ENCODE results near the gene SLC7A10. TPM values are rescaled to one million over a fixed set of nuclear protein-coding genes. Genes with fewer than 3 reads are reported as not detected.
"Not testable (repeated sequence)": the region's sequence is repeated elsewhere in the genome, so short reads cannot be mapped to it uniquely, and the experiment has no call there.

SLC7A10 gene
- total RNA-seq, 1 donor from 2014 or later: not detected

DNA sequence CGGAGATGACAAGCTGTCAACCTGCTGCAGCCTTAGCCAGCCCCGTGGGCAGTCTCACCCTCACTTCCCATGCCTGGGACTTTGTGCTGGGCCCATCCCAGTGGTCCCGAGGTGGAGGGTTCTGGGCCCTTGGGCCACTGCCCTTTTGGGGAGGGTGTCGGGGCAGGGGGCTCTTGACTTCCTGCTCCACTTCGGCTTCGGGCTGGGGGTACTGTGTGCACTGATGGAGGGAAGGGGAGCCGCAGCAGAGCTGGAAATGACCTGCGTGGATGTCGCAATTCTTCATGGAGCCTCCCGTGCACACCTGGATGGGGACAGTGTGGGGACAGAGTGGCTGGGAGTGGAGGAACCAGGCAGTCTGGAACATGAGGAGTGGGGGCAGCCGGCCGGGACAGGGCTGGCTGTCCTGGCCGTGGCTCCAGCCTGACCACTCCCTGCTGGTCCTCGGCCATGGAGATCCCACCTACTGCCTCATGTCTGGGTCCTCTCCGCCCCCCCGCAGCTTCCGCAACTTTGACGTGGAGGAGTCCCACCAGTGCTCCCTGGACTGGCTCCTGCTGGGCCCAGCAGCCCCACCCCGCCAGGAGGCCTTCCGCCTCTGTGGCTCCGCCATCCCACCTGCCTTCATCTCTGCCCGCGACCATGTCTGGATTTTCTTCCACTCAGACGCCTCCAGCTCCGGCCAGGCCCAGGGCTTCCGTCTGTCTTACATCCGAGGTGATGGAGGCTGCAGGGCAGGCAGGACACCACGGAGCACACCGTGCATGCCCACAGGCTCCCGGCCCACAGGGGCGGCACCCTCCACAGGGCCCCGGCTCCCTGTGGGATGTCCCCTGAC is 21.3 kb downstream of the SLC7A10 start:
- DNase-seq (ENCODE audit: extremely low read depth, low read depth, low spot score): no peak

DNA sequence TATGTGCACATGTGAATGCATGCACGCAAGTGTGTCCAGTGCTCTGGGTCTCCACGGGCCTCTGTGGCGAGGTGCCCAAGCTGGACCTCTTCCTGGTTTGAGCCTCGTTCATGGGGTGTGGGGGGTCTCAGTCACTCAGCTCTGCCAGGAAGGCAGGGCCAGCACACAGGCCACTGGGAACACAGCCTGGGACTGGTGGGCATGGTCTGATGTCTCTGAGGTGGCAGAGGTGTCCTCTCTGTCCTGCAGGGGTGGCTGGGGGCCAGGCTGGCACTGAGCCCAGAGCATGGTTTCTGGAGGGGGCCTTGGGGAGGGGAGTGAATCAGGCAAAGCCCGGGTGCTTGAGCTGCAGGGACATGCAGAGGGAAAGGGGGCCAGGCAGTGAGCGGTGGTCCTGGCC is 22.1 kb downstream of the SLC7A10 start:
- no peak for DNase-seq (ENCODE audit: extremely low read depth, low read depth, low spot score)

DNA sequence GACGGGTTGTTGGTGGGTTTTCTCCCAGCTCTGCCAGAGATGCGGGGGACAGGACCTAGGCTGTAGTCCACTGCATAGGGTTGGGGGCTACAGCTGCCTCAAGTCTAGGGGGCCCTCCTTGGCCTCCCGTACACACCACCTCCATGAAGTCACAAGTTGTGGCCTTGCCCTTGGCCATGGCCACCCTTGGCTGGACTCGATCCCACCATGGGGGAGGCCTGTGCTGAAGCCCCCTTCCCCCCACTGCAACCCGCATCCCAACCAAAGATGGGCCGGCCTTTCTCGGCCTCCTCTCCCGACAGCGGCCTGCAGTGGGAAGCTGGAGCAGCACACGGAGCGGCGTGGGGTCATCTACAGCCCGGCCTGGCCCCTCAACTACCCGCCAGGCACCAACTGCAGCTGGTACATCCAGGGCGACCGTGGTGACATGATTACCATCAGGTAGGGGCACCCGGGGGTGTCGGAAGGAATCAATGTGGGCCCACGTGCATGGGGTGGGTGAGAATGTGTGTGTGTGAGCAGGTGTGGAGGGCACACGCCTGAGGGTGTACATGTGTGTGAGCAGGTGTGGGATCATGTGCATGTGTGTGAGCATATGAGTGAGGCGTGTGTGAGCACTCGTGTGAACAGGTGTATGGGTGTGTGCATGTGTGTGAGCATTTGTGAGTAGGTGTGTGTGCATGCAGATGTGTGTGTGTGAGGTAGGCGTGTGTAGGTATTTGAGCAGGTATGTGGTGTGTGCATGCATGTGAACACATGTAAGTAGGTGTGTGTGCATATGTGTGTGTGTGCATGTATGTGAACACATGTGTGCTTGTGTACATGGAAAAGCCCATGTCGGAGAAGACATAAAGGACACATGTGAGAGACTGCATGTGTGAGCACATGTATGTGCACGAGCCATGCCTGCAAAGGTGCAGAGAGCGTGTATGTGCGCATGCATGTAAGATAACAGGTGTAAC is 22.8 kb downstream of the SLC7A10 start:
- DNase-seq (ENCODE audit: extremely low read depth, low read depth, low spot score): no peak

DNA sequence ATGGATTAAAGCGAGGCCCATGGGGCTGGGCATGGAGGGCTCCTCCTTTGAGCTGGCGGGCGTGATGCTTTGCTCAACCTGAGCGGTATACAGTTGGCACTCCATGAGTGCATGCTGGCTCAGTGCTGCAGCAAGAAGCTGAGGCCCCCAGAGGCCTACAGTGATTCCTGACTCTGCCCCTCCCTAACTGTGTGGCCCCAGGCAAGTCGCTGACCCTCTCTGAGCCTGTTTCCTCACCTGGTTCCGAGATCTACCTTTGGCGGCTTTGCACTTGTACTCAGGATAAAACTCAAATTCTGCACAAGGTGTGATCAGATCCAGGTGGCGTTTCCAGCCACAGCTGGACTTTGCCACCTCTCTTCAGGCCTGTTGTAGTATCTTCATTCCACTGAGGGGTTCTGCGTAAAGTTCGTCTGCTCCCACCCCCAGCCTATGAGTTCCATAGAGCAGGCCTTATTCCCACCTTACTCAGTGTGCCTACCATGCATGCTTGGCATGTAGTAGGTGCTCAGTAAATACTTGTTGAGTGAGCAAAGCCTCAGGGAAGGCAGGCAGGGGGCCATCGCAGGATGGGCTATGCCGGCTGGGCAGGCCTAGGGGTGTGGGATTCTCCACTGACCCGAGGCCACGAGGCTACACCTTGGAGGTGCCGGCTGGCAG is 23.6 kb downstream of the SLC7A10 start:
- no peak for DNase-seq (ENCODE audit: extremely low read depth, low read depth, low spot score)

DNA sequence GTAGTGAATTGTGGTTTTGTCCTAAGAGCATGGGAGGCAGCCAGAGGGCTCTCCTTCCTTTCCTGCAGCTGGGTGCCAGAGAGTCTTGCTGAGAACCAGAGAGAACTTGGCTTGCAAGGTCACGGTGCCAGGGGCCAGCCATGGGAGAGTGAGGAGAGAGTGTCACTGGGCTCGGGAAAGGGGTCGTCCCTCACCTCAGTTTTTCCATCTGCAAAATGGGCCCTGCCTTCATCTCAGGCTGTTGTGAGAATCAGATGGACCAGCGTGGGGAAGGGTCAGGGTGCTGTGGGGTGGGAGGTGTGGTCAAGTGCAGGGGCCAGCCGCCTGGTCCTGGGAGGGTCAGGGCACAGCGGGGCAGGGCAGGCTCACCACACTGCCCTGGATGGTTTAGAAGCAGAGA is 24.2 kb downstream of the SLC7A10 start:
- DNase-seq (ENCODE audit: extremely low read depth, low read depth, low spot score): no peak

DNA sequence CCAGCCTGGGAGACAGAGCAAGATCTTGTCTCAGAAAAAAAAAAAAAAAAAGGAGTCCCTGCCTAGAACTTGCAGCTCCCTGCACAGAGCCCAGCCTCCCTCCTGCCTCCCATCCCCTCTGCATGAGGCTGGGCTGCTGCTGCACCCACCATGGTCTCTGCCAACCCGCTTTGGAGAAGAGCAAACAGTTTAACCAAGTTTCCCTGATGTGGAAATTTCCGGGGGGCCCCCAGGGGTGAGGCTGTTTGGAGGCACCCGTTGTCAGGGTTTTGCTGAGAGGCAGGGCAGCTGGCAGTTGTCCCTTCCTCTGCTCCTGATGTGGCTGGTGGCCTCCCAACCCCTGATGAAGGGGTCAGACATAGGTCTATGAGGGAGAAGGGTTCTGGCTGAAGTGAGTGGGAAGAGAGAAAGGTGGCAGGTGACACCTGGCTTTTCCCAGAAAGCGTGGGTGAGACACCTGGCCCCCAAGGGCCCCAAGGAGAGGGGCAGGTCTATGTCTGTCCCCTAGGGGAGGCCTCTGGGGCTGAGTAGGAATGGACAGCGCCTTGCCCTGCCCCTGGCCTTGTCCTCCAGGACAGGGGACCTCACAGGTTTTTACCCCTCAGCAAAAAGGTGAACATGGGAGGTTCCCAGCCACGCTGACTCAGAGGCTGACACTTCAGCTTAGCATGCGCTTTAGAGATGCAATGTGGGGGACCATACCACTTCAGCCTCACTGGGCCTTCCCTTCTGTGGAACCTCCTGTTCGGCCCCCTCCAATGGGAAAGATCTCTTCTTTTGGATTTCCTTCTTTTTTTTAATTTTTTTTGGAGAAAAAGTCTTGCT is 26.0 kb downstream of the SLC7A10 start:
- no peak for DNase-seq (ENCODE audit: extremely low read depth, low read depth, low spot score)

DNA sequence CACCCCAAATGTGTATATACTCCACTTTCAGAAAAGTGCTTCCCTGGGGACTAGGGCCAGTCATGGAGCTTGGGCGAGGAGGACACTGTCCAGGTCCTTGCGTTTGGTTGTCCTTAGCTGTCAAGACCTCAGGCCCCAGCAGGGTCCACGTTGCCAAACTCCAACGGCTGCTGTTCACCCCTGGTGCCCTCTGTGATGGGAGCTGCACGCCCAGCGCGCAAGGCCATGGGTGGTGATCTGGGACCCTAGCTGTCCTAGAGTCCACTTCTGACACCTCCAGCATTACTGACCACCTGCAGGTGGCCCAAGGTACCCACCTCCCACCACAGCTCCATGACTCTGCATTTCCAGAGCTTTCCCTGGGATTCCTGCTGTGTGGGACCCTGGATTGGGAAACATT is 27.5 kb downstream of the SLC7A10 start:
- DNase-seq (ENCODE audit: extremely low read depth, low read depth, low spot score): no peak

DNA sequence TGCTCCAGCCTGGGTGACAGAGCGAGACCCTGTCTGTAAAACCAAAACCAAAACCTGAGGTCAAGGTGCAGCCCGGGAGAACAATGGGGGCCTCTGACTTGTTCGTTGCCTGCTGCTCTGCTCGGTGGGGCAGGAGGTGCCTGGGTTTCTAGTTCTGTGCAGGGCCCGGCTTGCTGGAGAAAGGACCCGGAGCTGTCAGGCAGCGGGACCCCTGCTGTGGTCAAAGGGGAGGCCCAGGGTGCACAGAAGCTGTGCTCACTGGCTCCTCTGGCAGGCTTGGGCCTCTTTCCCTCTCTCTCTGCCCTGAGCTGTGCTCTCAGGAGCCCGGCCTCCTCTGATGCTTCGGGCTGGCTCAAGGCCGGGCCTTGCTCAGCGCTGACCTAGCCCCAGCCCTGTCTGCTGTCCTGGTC is 28.1 kb downstream of the SLC7A10 start:
- DNase-seq (ENCODE audit: extremely low read depth, low read depth, low spot score): no peak

DNA sequence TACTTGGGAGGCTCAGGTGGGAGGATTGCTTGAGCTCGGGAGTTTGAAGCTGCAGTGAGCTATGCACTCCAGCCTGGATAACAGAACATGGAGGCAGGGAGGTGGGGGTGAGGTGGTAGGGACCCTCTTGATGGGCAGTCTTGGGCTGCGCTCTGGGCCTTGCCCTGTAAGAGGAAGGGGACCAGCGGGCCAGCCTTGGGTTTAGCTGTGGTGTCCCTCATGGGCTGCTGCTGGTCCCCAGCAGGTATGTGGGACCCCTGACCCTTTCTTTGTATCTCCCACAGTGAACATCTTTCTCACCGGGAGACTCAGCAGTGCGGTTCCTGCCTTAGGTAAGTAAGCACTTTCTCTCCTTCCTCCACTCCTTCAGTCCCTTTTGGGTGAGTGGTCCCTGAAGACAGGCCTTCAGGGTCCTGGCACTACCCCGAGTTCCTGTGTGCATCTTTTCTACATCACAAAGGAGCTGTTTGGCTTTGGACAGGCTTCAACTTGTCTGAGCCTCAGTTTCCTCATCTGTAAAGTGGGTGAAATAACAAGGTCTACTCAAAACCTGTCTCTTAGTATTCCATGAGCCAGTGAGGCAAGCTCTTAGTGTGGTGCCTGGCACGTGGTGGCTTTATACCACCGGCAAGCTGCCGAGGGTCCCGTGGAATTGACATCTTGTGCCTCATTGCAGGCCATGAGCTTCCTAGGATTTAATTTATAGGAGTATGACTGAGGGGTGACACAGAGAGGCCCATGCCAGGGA is 29.0 kb downstream of the SLC7A10 start:
- no peak for DNase-seq (ENCODE audit: extremely low read depth, low read depth, low spot score)

DNA sequence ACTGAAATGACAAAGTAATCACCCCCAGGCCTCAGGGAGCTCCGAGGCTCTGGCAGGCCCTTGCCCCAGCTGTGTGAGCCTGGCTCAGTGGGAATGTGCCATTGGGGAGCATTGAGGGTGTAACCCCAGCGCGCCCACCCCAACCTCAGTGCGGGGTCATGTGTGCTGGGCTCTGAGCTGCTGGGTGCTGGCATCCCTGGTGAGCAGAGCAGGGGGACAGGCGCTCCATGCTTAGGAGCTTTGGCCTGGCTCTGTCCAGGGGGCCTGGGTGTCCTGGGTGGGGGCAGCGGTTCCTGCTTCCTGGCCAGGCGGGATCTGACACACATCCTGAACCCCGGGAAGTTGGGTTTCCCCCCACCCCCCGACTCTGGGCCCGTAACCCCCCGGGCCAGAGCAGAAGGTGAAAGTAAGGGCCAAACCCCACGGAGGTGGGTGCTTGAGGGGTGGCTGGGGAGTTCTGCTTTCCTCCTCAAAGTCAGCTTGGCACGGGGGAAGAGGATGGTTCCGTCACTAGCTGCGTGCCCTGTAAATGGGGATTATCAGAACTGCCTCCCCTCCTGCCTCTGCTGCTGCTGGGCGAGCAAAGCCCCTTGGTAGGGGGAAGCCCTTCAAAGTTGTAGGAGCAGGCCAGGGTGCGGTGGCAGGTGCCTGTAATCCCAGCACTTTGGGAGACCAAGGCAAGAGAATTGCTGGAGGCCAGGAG is 29.9 kb downstream of the SLC7A10 start:
- DNase-seq (ENCODE audit: extremely low read depth, low read depth, low spot score): no peak

DNA sequence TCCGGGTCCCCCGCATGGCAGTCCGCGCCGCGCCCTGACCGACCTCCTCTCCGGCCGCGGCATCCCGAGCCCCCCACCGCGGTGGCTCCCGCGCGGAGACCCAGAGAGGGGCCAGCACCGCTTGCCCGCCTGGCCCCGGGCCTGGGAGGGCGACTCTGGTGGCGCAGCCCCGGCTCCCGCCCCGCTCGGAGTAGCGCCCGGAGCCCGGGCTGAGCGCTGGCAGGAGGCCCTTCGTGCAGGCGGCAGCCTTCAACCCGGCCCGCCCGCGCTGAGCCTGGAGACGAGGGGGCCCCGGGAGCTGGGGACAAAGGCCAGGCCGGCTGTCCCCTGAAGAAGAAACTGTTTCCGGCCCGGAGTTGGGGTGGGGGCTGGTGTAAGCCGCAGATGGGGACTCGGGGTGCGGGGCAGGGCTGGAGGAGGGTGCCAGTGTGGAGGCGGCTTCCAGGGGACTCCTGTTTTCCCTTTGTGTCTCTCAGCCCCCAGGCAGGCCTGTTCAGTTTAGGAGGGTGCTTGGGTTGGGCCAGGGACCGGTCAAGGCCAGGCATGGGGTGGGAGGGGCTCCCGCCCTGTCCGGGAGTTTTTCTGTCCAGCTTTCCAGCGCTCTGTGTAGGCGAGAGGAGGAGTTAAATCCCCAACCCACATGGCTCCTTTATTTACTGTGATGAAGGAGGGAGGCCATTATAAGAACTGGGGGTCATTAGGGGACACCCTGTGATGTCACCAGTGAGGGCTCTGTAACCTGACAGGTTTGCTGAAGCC is 30.6 kb downstream of the SLC7A10 start:
- no peak for DNase-seq (ENCODE audit: extremely low read depth, low read depth, low spot score)

DNA sequence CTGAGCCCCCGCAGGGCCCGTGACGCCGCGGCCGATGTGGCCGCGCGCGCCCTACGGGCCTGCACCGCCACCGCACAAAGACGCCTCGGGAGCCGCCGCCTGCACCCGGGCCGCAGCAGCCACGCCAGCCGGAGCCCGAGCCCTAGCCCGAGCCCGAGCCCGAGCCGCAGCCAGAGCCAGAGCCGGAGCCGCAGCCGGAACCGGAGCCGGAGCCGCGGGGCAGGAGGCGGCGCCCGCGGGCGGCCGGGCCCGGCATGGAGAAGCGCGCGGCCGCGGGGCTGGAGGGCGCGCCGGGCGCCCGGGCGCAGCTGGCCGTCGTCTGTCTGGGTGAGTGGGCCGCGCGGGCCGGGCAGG is 31.1 kb downstream of the SLC7A10 start:
- no peak for DNase-seq (ENCODE audit: extremely low read depth, low read depth, low spot score)

DNA sequence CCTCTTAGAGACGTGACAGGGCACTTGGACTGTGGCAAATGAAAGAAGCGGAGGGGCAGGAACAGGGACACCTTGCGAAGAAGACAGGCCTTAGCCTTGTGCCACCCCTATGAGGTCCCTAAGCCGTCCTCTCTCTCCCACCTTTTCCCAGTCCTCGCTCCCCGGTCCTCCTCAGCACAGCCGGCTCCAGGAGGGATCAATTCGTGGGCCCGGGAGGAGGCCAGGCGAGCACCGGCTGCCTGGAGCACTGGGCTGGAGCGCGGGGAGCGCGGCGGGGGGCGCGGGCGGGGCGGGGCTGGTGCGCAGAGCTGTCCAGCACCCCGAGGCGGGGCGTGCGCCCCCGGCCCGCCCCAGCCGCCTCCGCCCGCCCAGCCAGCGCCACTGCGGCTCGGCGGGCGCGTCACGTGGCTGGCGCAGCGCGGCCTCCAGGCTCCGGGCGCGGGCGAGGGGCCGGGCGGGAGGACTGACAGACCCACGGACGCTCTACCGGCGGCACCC is 31.7 kb downstream of the SLC7A10 start, which contains the start of gene LRP3:
TSS of gene LRP3 (plus strand) at position 466 of the 498 bp plus-strand sequence. CDS start 456 bp downstream, outside the sequence.
- DNase-seq (ENCODE audit: extremely low read depth, low read depth, low spot score): no peak

DNA sequence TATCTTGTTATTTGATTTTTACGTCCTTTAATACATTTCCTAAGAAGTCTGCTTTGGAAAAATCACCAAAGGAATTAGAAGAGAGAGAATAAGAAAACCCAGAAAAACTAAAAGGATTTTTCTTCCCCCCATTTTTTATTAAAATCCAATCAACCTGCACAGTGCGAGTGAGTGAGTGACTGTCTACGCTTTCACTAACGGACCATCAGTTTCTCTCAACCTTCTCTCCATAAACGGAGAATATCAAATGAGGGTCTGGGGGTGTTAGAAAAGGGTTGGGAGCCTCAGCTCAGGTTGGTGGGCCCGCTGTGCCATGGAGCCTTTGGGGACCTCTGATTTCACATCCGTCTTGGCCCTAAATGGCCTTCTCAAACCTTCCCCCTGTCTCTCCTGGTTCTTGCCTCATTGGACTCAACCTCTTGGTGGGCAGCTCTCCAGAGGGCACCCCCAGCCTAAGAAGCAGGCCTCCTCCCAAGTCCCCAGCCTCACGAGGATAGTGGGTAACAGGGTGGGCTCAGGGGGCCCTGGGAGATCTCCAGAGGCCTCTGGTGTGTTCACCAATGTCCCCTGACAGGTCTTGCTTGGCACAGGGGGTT is 32.3 kb downstream of the SLC7A10 start:
- DNase-seq (ENCODE audit: extremely low read depth, low read depth, low spot score): no peak

DNA sequence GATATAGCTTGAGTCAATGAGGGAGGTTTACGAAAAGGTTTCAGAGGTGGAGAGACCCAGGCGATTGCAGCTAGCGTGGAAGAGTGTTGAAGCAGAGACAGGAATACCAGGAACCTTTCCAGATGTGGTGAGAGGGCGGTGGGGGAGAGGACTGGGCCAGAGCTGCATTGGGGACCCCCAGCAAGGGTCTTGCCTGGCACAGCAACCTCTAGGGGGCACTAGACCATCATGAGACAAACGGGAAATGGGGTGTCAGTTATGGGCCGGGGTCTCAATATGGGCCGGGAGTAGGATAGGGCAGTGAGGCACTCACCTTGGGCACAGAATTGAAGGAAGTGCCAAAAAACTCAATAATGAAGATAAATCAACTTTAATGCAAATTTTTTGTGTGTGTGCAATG is 33.6 kb downstream of the SLC7A10 start:
- no peak for DNase-seq (ENCODE audit: extremely low read depth, low read depth, low spot score)

DNA sequence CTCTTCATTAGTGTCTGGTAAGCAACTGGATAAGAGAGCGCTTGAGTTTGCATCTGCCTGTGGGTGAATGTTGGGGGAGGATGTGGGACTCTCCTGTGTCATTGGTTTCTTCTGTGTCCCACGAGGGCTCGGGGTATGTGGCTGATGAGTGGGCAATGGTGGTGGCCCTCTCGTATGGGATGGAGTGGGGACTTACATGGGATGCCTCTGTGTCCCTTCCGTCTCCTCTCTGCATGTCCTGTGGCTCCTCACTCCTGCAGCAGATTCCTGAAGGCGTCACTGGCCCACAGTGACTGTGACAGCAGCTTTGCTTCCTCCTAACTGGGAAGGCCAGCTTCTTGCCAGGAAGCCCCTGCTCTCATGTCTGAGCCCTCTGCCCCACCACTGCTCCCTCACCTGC is 34.1 kb downstream of the SLC7A10 start:
- no peak for DNase-seq (ENCODE audit: extremely low read depth, low read depth, low spot score)

DNA sequence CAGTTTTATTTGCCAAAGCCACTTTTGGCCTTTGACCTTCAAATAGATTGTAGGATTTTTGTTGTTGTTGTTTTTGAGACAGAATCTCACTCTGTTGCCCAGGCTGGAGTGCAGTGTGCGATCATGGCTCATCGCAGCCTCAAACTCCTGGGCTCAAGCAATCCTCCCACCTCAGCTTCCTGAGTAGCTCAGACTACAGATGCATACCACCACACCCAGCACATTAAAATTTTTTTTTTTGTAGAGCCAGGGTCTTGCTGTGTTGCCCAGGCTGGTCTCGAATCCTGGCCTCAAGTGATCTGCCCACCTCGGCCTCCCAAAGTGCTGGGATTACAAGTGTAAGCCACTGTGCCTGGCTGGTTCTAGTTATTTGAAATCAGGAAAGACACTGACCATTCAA is 34.6 kb downstream of the SLC7A10 start:
- DNase-seq (ENCODE audit: extremely low read depth, low read depth, low spot score): not testable (repeated sequence)

DNA sequence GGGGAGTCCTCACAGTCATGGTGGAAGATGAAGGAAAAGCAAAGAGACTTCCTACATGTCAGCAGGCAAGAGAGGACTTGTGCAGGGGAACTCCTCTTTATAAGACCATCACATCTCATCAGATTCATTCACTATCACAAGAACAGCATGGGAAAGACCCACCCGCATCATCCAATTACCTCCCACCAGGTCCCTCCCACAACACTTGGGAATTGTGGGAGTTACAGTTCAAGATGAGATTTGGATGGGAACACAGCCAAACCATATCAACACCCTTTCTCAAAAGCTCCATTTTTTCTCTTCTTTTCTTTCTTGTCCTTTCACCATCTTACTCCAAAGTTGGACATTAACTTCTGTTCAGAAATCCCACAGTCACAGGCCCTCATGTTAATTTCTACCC is 36.2 kb downstream of the SLC7A10 start:
- DNase-seq (ENCODE audit: extremely low read depth, low read depth, low spot score): no peak
